Body of pancreas (tissue), 4 donors: ENCODE results near the gene ATOSA.

ENCODE experiments used
- POLR2A ChIP-seq, 3 donors: fragments of 450-650 bp; IDR thresholded peaks; one replicate each; pipeline ENCODE4 v1.6.1; 2016; ENCODE audit warnings: antibody characterized with exemption in 3 of 3, mild to moderate bottlenecking in 2 of 3
- TF ChIP-seq, protein P1 (sequence below), 7 experiments: fragments of 450-650 bp in 4 of 7; fragments of 200-600 bp in 3 of 7; sonication (generic) in 3 of 7; IDR thresholded peaks; one replicate each; pipeline ENCODE4 v1.5.1; 2016 to 2019; ENCODE audit warnings: antibody characterized with exemption in 7 of 7

GRCh38 chr15:52717924-52718323, 38.7 kb upstream of the ATOSA start:
- TF ChIP-seq POLR2A (IDR thresholded peaks at IDR 0.05): no peak
- TF ChIP-seq, protein P1, sequence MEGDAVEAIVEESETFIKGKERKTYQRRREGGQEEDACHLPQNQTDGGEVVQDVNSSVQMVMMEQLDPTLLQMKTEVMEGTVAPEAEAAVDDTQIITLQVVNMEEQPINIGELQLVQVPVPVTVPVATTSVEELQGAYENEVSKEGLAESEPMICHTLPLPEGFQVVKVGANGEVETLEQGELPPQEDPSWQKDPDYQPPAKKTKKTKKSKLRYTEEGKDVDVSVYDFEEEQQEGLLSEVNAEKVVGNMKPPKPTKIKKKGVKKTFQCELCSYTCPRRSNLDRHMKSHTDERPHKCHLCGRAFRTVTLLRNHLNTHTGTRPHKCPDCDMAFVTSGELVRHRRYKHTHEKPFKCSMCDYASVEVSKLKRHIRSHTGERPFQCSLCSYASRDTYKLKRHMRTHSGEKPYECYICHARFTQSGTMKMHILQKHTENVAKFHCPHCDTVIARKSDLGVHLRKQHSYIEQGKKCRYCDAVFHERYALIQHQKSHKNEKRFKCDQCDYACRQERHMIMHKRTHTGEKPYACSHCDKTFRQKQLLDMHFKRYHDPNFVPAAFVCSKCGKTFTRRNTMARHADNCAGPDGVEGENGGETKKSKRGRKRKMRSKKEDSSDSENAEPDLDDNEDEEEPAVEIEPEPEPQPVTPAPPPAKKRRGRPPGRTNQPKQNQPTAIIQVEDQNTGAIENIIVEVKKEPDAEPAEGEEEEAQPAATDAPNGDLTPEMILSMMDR (IDR thresholded peaks at IDR 0.05): no peak
